CD4-positive, alpha-beta memory T cell (primary cell): ENCODE measurements around the gene AKAP8. TPM values are rescaled to one million over a fixed set of nuclear protein-coding genes. Genes with fewer than 3 reads are reported as not detected.

ENCODE experiments used
- CTCF ChIA-PET: fragments of 350-600 bp; sonication (Branson Sonifier 250); formaldehyde crosslinking; loops from one replicate; lab custom pipeline; 2021; ENCODE audit warnings: inconsistent platforms; ENCODE audit not compliant: partially characterized antibody; lab: Charles Lee
- POLR2A ChIA-PET: fragments of 350-600 bp; sonication (Branson Sonifier 250); formaldehyde crosslinking; loops from one replicate; lab custom pipeline; 2021; ENCODE audit not compliant: partially characterized antibody; lab: Charles Lee
- DNase-seq, 5 donors: peaks; one replicate each; pipeline versions ENCODE4 v3.0.0 to v3.0.0-alpha.2; 2020 to 2022; ENCODE audit warnings: mixed read lengths in 1 of 5
- H3K27ac ChIP-seq: one replicate; pipeline ENCODE4 v1.7.0; 2013; ENCODE audit warnings: low read depth, low read length
- H3K27me3 ChIP-seq: 2 replicates; pipeline ENCODE4 v1.7.0; 2013; ENCODE audit warnings: mild to moderate bottlenecking, low read length, moderate library complexity; ENCODE audit not compliant: insufficient read depth
- H3K36me3 ChIP-seq: 2 replicates; pipeline ENCODE4 v1.7.0; 2013; ENCODE audit warnings: mild to moderate bottlenecking, low read length, moderate library complexity; ENCODE audit not compliant: insufficient read depth
- H3K4me1 ChIP-seq: 2 replicates; pipeline ENCODE4 v1.7.0; 2013; ENCODE audit warnings: mild to moderate bottlenecking, low read length, moderate library complexity; ENCODE audit not compliant: insufficient read depth
- H3K4me3 ChIP-seq, 2 donors: one replicate each; pipeline ENCODE4 v1.7.0; 2013; ENCODE audit warnings: low read length in 2 of 2, mild to moderate bottlenecking in 1 of 2
- H3K9me3 ChIP-seq, 2 donors: one replicate each; pipeline ENCODE4 v1.7.0; 2013; ENCODE audit warnings: low read length in 2 of 2, control low read depth in 1 of 2; ENCODE audit not compliant: control insufficient read depth in 1 of 2
- H3K27ac Mint-ChIP-seq, 7 donors: one replicate each; pipeline ENCODE4 v1.8.0; 2020 to 2021; ENCODE audit warnings: mixed read lengths in 7 of 7, mild to moderate bottlenecking in 6 of 7, inconsistent platforms in 3 of 7, moderate library complexity in 3 of 7
- H3K27me3 Mint-ChIP-seq, 2 donors: one replicate each; pipeline ENCODE4 v1.8.0; 2020 to 2021; ENCODE audit warnings: mixed read lengths in 2 of 2
- H3K36me3 Mint-ChIP-seq, 2 donors: one replicate each; pipeline ENCODE4 v1.8.0; 2020 to 2021; ENCODE audit warnings: mixed read lengths in 2 of 2, inconsistent platforms in 1 of 2, mild to moderate bottlenecking in 1 of 2
- H3K4me1 Mint-ChIP-seq, 4 donors: one replicate each; pipeline ENCODE4 v1.8.0; 2020 to 2021; ENCODE audit warnings: mixed read lengths in 4 of 4, mild to moderate bottlenecking in 1 of 4
- H3K4me3 Mint-ChIP-seq, 8 donors: one replicate each; pipeline ENCODE4 v1.8.0; 2020 to 2021; ENCODE audit warnings: mixed read lengths in 8 of 8, mild to moderate bottlenecking in 7 of 8, moderate library complexity in 6 of 8, inconsistent platforms in 3 of 8
- H3K9me3 Mint-ChIP-seq, 8 donors: one replicate each; pipeline ENCODE4 v1.8.0; 2020 to 2021; ENCODE audit warnings: mixed read lengths in 8 of 8, mild to moderate bottlenecking in 5 of 8, inconsistent platforms in 3 of 8, moderate library complexity in 1 of 8
- intact Hi-C: fragments of 100-400 bp; cut with micrococcal nuclease; formaldehyde crosslinking; loops from one replicate; pipeline ENCODE4 v1.15.1; 2023
- polyA plus RNA-seq, 2 donors: library from polyadenylated mRNA; unstranded; fragments of 300-500 nt; fragmentation: Illumina TruSeq; gene quantifications; one replicate each; pipeline ENCODE4 v1.2.3, GENCODE V29; 2021
- total RNA-seq, 2 experiments: library from RNA; stranded (reverse); gene quantifications; one replicate each; pipeline ENCODE4 v1.2.3, GENCODE V29; 2021

AKAP8 gene
- 10 to 100 TPM; 69.9 to 71.5 TPM for total RNA-seq
- 10 to 100 TPM; 10.8 to 23.6 TPM for polyA plus RNA-seq

DNA sequence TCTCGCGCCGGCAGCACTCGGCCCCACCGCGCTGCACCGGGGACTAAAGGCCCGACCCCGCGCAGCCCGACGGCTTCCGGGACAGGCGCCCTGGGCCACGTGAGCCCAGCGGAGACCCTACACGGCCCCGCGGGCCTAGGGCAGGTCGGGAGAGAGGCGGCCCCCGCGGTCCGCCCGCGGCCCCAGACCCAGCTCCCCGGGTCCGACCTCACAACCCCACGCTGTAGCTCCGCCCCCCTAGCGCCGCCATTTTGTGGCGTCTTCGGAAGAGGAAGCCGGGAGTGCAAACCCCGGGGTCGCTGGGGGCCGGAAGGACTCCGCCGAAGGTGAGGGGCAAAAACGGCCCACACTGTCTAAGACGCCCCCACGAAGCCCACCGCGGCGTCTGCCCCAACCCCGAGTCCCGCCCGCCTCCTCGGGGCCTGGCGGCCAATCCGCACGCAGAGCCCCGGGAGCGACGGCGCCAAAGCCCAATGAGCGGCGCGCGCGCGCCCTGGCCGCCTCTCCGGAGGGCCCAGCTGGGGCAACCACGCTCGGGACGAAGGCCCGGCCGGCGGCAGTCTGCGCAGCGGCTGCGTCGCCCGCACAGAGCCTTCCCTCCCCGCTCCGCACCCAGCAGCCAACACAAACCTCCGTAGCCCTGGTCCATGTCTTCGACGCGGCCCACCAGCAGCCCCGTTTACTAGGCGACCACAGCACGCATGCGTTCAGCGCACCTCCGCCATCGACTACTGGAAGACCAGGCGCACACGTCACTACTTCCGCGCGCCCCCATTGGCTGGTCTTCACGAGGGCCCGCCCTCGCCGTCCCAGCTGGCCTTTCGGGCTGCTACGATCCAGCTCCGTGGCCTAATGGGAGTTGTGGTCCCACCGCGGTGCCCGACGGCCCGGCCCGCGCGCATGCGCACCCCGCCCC lies at the start of gene AKAP8:
Gene AKAP8, minus strand, starts transcription at position 705 of the 916 bp plus-strand sequence. Its CDS starts 56 bp downstream, at position 649.
- Mint-ChIP-seq H3K27me3 (no peaks in the 10 kb centered on the region), H3K9me3 (peaks cover 0 to 5% (median 0%) of the 10 kb centered on the region in 8 donors), H3K36me3 (peaks cover 0 to 26% of the 10 kb centered on the region in 2 donors), H3K4me1 (peaks cover 25 to 48% (median 34%) of the 10 kb centered on the region in 4 donors), H3K27ac (peak within 1 kb of the TSS; percentile 99 to 100 (median 100)), H3K4me3 (peak within 1 kb of the TSS; percentile 98 to 100 (median 100))
- ChIA-PET POLR2A (interaction anchor here (0.6 to 6.1 kb wide), 44 partner anchors 8 to 951 kb away, joined by 3 to 168 read pairs (median 4); partner anchors contain the start of genes AKAP8L, BRD4, KLF2 and RASAL3), CTCF (interaction anchor here (0.7 to 6.5 kb wide), 14 partner anchors 21 to 181 kb away, joined by 3 to 54 read pairs (median 4); partner anchors contain the start of genes AKAP8L and PGLYRP2)
- peak; percentile 98 to 99 (median 98) for DNase-seq
- intact Hi-C loops: loop anchor here (1.0 to 5.0 kb wide), 6 partner anchors 40 to 458 kb away; partner anchors contain the start of gene RASAL3
- peak within 1 kb of the TSS; percentile 88 to 100 for H3K4me3 ChIP-seq
- peak within 1 kb of the TSS; percentile 99 for H3K27ac ChIP-seq
- no peaks in the 10 kb centered on the region for H3K36me3 ChIP-seq
- no peaks in the 10 kb centered on the region for H3K9me3 ChIP-seq
- no peaks in the 10 kb centered on the region for H3K27me3 ChIP-seq
- H3K4me1 ChIP-seq: peaks cover 38% of the 10 kb centered on the region

DNA sequence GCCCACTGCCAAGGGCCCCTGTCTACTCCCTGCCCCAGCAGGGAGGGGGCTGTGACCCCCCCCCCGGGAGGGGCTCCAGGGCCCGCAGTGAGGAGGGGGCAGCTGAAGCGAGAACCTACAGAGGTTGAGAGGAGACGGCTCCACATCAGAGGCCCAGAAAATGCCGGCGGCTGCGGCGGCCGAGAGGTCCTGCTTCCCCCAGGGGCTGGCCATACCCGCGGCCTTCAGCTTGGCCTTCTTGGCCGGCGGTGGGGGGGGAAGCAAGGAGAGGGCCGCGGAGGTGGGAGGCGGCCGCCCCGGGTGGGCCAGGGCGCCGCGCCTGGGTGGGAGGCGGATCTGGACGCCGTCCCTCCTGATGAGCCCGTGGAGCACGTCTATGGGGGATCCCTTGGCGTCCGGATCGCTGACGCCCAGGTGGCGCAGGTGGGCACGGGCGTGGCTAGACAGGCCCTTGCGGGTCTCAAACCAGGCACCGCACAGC lies 48.4 kb upstream of the AKAP8 start:
- Mint-ChIP-seq H3K9me3 (peaks cover 0 to 2% (median 0%) of the 10 kb centered on the region in 8 donors), H3K27me3 (no peaks in the 10 kb centered on the region), H3K27ac (peak overlapping the region in 2 of 7 donors; percentile 42 to 55), H3K4me1 (peaks cover 20 to 42% (median 27%) of the 10 kb centered on the region in 4 donors), H3K36me3 (peaks cover 20 to 28% of the 10 kb centered on the region in 2 donors), H3K4me3 (no peak overlapping the region)
- ChIA-PET CTCF (interaction anchor here (4.7 kb wide), 1 partner anchor 9 kb away, joined by 32 read pairs; the partner anchor contains the start of gene AKAP8L), POLR2A (interaction anchor here (1.5 to 2.2 kb wide), 2 partner anchors 9 to 11 kb away, joined by 3 to 14 read pairs; partner anchors contain the start of gene AKAP8L)
- H3K36me3 ChIP-seq: peaks cover 31% of the 10 kb centered on the region
- no peaks in the 10 kb centered on the region for H3K27me3 ChIP-seq
- peaks cover 24% of the 10 kb centered on the region for H3K4me1 ChIP-seq
- intact Hi-C loops: no loop called here
- no peaks in the 10 kb centered on the region for H3K9me3 ChIP-seq
- no peak overlapping the region for H3K4me3 ChIP-seq
- no peak for DNase-seq
- no peak overlapping the region for H3K27ac ChIP-seq

DNA sequence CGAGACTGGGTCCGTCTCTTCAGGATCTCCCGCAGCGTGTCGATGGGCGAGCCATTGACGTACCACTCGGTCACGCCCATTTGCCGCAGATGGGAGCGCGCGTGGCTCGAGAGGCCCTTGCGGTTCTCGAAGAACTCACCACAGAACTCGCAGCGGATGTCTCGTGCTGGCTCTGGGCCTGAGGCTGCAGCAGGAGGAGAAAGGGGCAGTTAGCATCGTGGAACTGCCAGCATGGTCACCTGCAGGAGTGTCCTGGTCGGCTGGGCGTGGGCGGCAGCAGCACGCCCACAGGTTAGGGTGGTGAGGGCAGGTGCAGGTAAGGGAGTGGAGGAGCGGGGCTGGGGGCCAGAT lies 47.7 kb upstream of the AKAP8 start:
- H3K36me3 Mint-ChIP-seq: peaks cover 27 to 33% of the 10 kb centered on the region in 2 donors
- intact Hi-C loops: no loop called here
- peaks cover 0 to 1% (median 0%) of the 10 kb centered on the region in 8 donors for H3K9me3 Mint-ChIP-seq
- DNase-seq: no peak
- no peaks in the 10 kb centered on the region for H3K27me3 Mint-ChIP-seq
- Histone ChIP-seq H3K36me3 (peaks cover 38% of the 10 kb centered on the region), H3K27me3 (no peaks in the 10 kb centered on the region), H3K4me3 (no peak overlapping the region), H3K4me1 (peaks cover 22% of the 10 kb centered on the region), H3K9me3 (no peaks in the 10 kb centered on the region), H3K27ac (no peak overlapping the region)
- H3K4me1 Mint-ChIP-seq: peaks cover 19 to 38% (median 26%) of the 10 kb centered on the region in 4 donors
- CTCF ChIA-PET: interaction anchor here (4.7 kb wide), 1 partner anchor 8 kb away, joined by 32 read pairs; the partner anchor contains the start of gene AKAP8L
- no peak overlapping the region for H3K4me3 Mint-ChIP-seq
- POLR2A ChIA-PET: interaction anchor here (1.5 kb wide), 1 partner anchor 10 kb away, joined by 3 read pairs; no protein-coding TSS in a partner anchor
- peak overlapping the region in 1 of 7 donors; percentile 10 for H3K27ac Mint-ChIP-seq

DNA sequence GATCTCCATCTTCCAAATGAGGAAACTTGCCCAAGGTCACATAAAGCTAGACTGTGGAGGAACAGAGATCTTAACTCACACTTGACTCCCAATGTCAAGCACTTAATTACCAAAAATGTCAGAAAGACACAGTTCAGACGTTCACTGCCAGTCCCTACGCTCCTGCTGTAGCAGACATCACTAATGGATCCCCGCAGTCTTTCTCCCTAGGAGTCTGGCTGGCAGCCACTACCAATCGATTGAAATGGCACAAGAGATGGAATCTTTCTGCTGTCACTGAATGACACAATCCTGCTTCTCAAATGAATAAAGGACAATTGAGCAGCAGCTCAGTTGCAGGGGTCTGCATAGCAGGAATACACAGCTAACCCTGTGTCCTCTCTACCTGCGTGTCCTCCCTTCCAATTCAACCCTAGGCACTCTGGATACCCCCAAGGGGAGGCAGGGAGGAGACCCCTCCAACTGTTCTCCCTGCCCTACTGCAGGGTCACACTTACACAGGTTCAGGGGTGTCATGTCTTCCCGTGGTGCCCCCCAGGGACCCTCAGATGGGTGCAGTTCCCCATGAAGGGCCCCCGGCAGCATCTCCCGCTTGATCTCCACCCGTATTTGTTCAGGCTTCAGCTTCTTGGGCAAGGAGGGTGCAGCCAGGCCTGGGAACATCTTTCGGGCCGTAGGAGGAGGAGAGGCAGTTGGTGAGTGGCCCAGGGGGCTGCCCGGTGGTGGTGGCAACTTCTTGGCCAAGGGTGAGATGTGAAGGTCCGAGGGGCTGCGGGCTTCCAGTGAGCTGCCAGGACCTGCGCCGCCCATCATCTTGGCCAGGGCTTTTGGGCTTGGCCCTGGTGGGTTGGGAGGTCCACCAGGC lies 47.1 kb upstream of the AKAP8 start:
- no peak for DNase-seq
- Histone ChIP-seq H3K36me3 (peaks cover 39% of the 10 kb centered on the region), H3K27me3 (no peaks in the 10 kb centered on the region), H3K4me1 (peaks cover 19% of the 10 kb centered on the region), H3K4me3 (no peak overlapping the region), H3K9me3 (no peaks in the 10 kb centered on the region), H3K27ac (no peak overlapping the region)
- H3K27me3 Mint-ChIP-seq: no peaks in the 10 kb centered on the region
- no peak overlapping the region for H3K4me3 Mint-ChIP-seq
- CTCF ChIA-PET: interaction anchor here (1.0 kb wide), 1 partner anchor 129 kb away, joined by 7 read pairs; no protein-coding TSS in a partner anchor
- peaks cover 0 to 1% (median 0%) of the 10 kb centered on the region in 8 donors for H3K9me3 Mint-ChIP-seq
- H3K36me3 Mint-ChIP-seq: peaks cover 32 to 34% of the 10 kb centered on the region in 2 donors
- peak overlapping the region in 1 of 7 donors; percentile 24 for H3K27ac Mint-ChIP-seq
- H3K4me1 Mint-ChIP-seq: peaks cover 17 to 34% (median 23%) of the 10 kb centered on the region in 4 donors
- POLR2A ChIA-PET: interaction anchor here (1.5 kb wide), 1 partner anchor 10 kb away, joined by 3 read pairs; no protein-coding TSS in a partner anchor
- intact Hi-C loops: no loop called here

DNA sequence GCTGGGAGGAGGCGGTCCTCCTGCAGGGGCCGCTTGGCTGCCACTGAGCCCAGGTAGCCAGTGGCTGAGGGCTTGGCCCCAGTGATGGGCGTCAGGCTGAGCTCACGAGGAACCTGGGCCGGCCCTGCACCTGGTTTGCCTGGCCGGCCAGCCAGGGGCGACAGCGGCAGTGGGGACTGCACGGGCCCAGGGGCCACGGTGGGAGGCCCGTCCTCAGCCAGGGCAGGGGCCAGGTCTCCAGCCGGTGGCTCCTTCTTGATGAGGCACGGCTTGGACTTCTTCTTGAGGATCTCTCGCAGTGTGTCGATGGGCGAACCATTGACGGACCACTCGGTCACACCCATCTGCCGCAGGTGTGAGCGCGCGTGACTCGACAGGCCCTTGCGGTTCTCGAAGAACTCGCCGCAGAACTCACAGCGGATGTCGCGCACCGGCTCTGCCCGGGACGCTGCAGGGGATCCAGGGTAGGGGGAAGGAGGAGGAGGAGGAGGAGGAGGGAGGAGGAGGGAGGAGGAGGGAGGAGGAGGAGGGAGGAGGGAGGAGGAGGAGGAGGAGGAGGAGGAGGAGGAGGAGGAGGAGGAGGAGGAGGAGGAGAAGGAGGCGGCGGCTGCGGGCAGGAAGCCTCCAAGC lies 45.8 kb upstream of the AKAP8 start:
- H3K27ac Mint-ChIP-seq: no peak overlapping the region
- Histone ChIP-seq H3K4me1 (peaks cover 6% of the 10 kb centered on the region), H3K36me3 (peaks cover 39% of the 10 kb centered on the region), H3K27me3 (no peaks in the 10 kb centered on the region), H3K27ac (no peak overlapping the region), H3K9me3 (no peaks in the 10 kb centered on the region), H3K4me3 (no peak overlapping the region)
- H3K4me3 Mint-ChIP-seq: no peak overlapping the region
- peaks cover 7 to 23% (median 13%) of the 10 kb centered on the region in 4 donors for H3K4me1 Mint-ChIP-seq
- H3K27me3 Mint-ChIP-seq: no peaks in the 10 kb centered on the region
- ChIA-PET CTCF (interaction anchor here (0.8 kb wide), 1 partner anchor 29 kb away, joined by 3 read pairs; no protein-coding TSS in a partner anchor), POLR2A (no interaction called here)
- intact Hi-C loops: no loop called here
- no peaks in the 10 kb centered on the region for H3K9me3 Mint-ChIP-seq
- no peak for DNase-seq
- peaks cover 30 to 31% of the 10 kb centered on the region in 2 donors for H3K36me3 Mint-ChIP-seq

DNA sequence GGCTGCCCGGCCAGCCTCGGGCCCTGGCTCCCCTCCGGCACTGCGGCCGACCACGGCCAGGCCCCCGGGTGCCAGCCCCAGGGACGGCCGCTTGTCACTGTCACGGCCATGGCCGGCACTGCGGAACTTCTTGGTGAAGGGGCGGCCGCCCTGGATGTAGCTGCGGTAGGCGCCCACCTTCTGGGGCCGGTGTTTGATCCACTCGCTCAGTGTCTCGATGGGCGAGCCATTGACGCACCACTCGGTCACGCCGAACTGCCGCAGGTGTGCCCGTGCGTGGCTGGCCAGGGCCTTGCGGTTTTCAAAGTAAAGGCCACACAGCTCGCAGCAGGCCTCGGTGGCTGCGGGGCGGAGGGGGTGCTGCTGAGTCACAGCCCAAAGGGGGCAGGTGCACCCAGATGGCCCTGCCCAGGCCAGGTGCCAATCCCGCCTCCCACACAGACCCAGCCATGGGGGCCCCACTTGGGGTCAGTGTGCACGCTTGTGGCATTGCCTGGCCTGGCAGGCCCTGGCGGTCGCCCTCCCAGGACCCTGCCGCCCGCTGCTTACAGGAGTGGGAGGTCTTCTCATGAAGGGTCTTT lies 45.2 kb upstream of the AKAP8 start:
- no peak for DNase-seq
- Histone ChIP-seq H3K9me3 (no peaks in the 10 kb centered on the region), H3K4me1 (peaks cover 2% of the 10 kb centered on the region), H3K27ac (no peak overlapping the region), H3K4me3 (no peak overlapping the region), H3K36me3 (peaks cover 39% of the 10 kb centered on the region), H3K27me3 (no peaks in the 10 kb centered on the region)
- no peaks in the 10 kb centered on the region for H3K27me3 Mint-ChIP-seq
- peaks cover 29% of the 10 kb centered on the region in 2 donors for H3K36me3 Mint-ChIP-seq
- no peak overlapping the region for H3K4me3 Mint-ChIP-seq
- H3K4me1 Mint-ChIP-seq: peaks cover 8 to 20% (median 13%) of the 10 kb centered on the region in 4 donors
- no peak overlapping the region for H3K27ac Mint-ChIP-seq
- CTCF ChIA-PET: interaction anchor here (1.8 kb wide), 1 partner anchor 131 kb away, joined by 4 read pairs; no protein-coding TSS in a partner anchor
- intact Hi-C loops: no loop called here
- no peaks in the 10 kb centered on the region for H3K9me3 Mint-ChIP-seq
- POLR2A ChIA-PET: no interaction called here
